ENCODE results near the gene GALNT1.
"Not testable (repeated sequence)": the region's sequence is repeated elsewhere in the genome, so short reads cannot be mapped to it uniquely, and the experiment has no call there.

The GALNT1 gene

DNA sequence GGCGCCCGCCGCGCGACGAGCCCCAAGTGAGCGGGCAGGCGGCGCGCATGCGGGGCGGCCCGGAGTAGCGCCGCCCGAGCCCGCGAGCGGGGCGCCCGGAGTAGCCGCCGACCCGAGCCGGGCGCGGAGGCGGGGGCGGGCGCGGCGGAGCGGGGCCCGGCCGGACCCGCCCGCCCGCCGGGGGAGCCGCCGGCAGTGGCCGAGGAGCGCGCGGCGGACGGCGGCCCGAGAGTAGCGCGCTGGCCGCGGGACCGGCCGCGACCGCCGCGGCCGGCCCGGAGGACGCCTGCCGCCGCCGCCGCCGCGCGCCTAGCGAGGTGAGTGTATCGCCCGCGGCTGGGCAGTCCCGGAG, at the start of gene GALNT1:
GALNT1 (plus strand) TSS at position 195 of the 352 bp plus-strand sequence. CDS start 72,923 bp downstream, outside the sequence.
- no peak for DNase-seq (ENCODE audit: insufficient read length, low spot score)
- no peak for FAIRE-seq
- no peak for TF ChIP-seq POLR2A (IDR thresholded peaks at IDR 0.05; ENCODE audit: low read depth, low read length)

GRCh38 chr18:35533916-35534405, 47.6 kb upstream of the GALNT1 start:
- DNase-seq (ENCODE audit: insufficient read length, low spot score): no peak
- FAIRE-seq: no peak
- TF ChIP-seq POLR2A (IDR thresholded peaks at IDR 0.05; ENCODE audit: low read depth, low read length): no peak

- TF ChIP-seq POLR2A (IDR thresholded peaks at IDR 0.05; ENCODE audit: low read depth, low read length): no peak
- no peak for DNase-seq (ENCODE audit: insufficient read length, low spot score)
- no peak for FAIRE-seq
Observed at GRCh38 chr18:35535297-35535696, 46.2 kb upstream of the GALNT1 start.

- DNase-seq (ENCODE audit: insufficient read length, low spot score) (no peak), FAIRE-seq (no peak)
- TF ChIP-seq POLR2A (IDR thresholded peaks at IDR 0.05; ENCODE audit: low read depth, low read length): no peak
Observed at GRCh38 chr18:35542356-35542755, 39.2 kb upstream of the GALNT1 start.

DNA sequence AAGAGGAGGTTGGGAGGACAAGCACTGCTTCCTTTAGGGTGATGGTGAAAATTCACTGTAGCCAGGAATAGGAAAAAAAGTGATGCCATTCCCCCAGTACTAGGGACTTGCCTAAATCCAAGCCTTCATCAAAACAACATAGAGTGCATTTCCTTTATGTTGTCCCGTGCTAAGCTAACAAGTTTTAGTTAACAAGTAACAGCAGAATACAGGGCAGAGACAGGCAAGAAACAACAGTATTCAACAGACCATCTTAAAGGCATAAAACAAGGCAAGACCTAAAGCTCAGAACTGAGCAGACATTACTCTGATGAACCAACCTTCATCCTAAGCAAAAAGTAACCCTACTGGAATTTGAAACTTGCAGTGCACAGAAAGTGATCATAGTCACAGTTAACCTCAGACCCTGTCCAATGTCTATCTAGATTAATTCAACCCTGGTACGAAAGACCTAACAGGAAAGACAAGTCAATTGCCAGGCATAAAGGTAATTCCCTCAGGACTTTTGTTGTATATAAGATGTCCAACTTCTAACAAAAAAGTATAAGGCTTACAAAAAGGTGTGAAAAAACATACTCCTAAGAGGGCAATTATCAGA, 34.4 kb upstream of the GALNT1 start:
- no peak for FAIRE-seq
- DNase-seq (ENCODE audit: insufficient read length, low spot score): no peak
- TF ChIP-seq POLR2A (IDR thresholded peaks at IDR 0.05; ENCODE audit: low read depth, low read length): no peak

DNA sequence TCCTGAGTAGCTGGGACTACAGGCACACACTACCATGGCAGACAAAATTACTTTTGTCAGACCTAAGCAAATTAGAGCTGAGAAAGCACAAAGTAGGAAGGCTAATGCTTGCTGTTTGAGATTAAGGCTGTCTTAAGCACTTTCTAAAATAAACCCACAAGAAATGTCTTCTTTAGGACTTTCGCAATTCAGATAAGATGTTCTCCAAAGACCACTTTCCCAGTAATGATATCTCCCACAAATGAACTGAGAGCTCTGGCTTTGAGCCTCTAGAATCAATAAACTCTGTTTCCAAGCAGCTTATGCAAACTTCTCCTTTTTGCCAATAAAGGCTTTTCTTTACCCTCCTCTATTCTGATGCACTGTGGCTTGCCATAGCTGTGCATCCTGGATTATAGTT, 32.0 kb upstream of the GALNT1 start:
- DNase-seq (ENCODE audit: insufficient read length, low spot score) (no peak), FAIRE-seq (no peak)
- no peak for TF ChIP-seq POLR2A (IDR thresholded peaks at IDR 0.05; ENCODE audit: low read depth, low read length)

DNA sequence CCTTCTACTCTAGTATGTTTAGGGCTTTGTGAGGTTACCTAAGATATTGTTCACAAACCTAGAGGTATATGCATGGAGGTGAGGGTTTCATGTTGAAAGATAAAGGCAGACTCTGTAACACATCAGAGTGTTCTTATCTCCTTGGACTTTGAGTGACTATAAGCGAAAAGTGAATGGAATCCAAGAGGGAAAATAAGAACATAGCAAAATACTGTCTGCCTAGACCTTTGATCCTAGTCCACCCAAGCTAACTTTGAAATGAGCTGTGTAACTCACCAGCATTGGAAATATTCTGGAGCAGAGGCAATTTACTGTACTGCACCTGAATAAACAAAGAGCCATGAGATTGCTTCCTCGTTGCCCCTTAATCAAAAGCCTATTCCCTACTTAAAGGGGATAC, 28.2 kb upstream of the GALNT1 start:
- no peak for TF ChIP-seq POLR2A (IDR thresholded peaks at IDR 0.05; ENCODE audit: low read depth, low read length)
- DNase-seq (ENCODE audit: insufficient read length, low spot score): no peak
- FAIRE-seq: no peak

DNA sequence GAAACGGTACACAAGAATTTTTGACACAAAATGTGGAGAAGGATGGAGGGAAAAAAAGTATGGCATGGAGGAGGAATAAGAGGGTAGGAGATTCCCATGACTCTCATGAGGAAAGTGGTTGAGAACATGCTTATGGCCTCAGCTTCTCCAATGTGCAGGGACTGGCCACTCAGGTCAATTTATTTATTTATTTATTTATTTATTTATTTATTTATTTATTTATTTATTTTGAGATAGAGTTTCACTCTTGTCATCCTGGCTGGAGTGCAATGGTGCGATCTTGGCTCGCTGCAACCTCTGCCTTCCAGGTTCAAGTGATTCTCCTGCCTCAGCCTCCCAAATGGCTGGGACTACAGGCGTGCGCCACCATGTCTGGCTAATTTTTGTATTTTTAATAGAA, 26.0 kb upstream of the GALNT1 start:
- not testable (repeated sequence) for FAIRE-seq; DNase-seq (ENCODE audit: insufficient read length, low spot score)

DNA sequence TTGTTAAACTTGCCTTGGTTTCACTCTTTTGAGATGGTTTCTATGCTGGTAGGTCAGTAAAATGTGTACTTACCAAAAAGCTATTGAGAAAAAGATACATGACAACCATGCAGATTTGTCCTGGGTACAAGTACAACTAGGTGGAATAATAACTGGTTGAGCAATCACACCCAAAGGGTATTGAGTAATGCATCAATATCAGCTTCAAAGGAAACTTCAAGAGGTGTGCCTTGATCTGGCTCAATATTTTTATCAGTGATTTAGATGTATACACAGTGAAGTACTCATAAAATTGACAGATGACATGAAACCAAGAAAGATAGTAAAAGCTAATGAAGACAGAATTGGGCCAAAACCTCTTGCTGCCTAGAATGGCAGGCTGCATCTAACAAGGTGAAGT, 21.7 kb upstream of the GALNT1 start:
- DNase-seq (ENCODE audit: insufficient read length, low spot score) (no peak), FAIRE-seq (no peak)
- TF ChIP-seq POLR2A (IDR thresholded peaks at IDR 0.05; ENCODE audit: low read depth, low read length): no peak

DNA sequence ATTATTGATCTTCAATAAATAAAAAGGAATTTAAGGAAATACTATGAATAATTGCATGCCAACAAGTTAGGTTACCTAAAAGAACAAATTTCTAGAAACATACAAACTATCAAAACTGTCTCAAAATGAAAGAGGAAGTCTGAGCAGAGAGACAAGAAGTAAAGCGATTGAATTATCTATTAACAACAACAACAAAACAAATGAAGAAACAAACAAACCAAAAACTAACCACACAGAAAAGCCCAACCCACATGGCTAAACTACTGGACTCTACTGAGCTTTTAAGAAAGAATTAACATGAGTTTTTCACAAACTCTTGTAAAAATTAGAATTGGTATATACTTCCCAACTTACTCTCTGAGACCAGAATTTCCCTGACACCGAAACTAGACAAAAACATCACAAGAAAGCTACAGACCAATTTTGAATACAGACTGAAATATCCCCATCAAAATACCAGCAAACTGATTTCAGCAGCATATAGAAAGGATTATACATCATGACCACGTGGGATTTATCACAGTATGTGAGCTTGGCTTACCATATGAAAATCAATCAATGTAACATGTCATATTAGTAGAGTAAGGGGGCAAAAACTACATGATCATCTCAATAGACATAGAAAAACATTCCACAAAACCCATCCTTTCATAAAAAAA, 16.6 kb upstream of the GALNT1 start:
- FAIRE-seq (no peak), DNase-seq (ENCODE audit: insufficient read length, low spot score) (no peak)
- no peak for TF ChIP-seq POLR2A (IDR thresholded peaks at IDR 0.05; ENCODE audit: low read depth, low read length)

GRCh38 chr18:35566019-35566418, 15.5 kb upstream of the GALNT1 start:
- TF ChIP-seq POLR2A (IDR thresholded peaks at IDR 0.05; ENCODE audit: low read depth, low read length): no peak
- DNase-seq (ENCODE audit: insufficient read length, low spot score) (no peak), FAIRE-seq (no peak)

- no peak for TF ChIP-seq POLR2A (IDR thresholded peaks at IDR 0.05; ENCODE audit: low read depth, low read length)
- DNase-seq (ENCODE audit: insufficient read length, low spot score) (no peak), FAIRE-seq (no peak)
Observed at GRCh38 chr18:35570182-35570581, 11.4 kb upstream of the GALNT1 start.

DNA sequence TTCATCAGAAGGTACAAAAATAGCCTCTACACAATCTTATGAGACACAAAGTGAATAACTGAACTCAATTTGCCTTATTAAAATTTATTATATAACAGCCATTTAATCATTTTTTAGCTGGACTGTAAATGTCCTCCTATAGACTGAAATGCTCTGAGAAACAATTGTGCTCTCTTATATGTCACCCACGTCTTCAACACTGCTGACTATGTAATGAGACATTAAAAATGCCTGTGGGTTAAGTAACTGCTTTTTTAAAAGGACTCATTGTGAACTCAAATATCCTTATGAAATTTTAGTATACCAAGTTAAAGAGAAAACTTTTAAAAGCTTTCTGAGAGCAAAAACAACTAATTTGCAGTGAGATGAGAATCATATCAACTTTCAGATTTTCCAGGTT, 10.4 kb upstream of the GALNT1 start:
- FAIRE-seq (no peak), DNase-seq (ENCODE audit: insufficient read length, low spot score) (no peak)
- TF ChIP-seq POLR2A (IDR thresholded peaks at IDR 0.05; ENCODE audit: low read depth, low read length): no peak

GRCh38 chr18:35572644-35573043, 8.9 kb upstream of the GALNT1 start:
- TF ChIP-seq POLR2A (IDR thresholded peaks at IDR 0.05; ENCODE audit: low read depth, low read length): no peak
- no peak for FAIRE-seq

DNA sequence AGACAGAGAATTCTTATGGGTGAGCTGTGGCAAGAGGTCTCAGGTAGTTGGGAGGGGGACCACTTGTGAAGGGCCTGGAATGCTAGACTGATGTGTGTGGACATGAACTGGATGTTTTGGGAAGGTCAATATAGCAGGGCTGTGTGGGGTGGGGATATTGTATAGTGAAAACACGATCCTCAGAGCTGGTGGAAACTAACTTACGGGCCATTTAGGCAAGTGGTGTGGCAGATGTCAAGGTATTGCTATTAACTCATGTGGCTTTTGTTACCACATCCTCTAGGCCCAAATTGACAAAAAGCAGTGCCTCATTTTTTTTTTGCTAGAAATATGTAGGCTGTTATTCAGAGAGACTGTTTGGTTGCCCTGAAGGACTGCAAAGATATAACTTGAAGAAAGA, 8.0 kb upstream of the GALNT1 start:
- FAIRE-seq: no peak
- DNase-seq (ENCODE audit: insufficient read length, low spot score): no peak
- TF ChIP-seq POLR2A (IDR thresholded peaks at IDR 0.05; ENCODE audit: low read depth, low read length): no peak

More at GRCh38 chr18:35572644-35573043, 8.9 kb upstream of the GALNT1 start:
- DNase-seq (ENCODE audit: insufficient read length, low spot score): no peak

DNA sequence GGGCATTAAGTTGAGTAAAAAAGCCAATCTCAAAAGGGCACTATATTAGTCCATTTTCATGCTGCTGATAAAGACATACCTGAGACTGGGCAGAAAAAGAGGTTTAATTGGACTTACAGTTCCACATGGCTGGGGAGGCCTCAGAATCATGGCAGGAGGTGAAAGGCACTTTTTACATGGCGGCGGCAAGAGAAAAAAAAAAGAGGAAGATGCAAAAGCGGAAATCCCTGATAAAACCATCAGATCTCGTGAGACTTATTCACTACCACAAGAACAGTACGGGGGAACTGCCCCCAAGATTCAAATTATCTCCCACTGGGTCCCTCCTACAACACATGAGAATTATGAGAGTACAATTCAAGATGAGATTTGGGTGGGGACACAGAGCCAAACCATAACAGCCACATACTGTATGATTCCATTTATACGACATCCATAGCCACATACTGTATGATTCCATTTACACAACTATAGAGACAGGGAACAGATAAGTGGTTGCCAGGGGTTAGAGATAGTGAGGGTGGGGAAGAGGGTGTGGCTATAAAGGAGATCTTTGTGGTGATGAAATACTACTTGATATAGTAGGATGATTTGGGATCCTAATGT, 5.2 kb upstream of the GALNT1 start:
- FAIRE-seq; DNase-seq (ENCODE audit: insufficient read length, low spot score): not testable (repeated sequence)

Measured in H54 (cell line).